Mucosa of descending colon (tissue), 3 donors: ENCODE data around the gene CCRL2. TPM values are rescaled to one million over a fixed set of nuclear protein-coding genes. Genes with fewer than 3 reads are reported as not detected.

ENCODE experiments used
- ATAC-seq: fragments of 200-7000 bp; cut with Tn5 transposase; one replicate; pipeline ENCODE4 v1.9.1; 2020; ENCODE audit warnings: mild to moderate bottlenecking, moderate library complexity
- DNase-seq, 3 donors: peaks; one replicate each; pipeline ENCODE4 v3.0.0-alpha.2; 2020
- H3K36me3 ChIP-seq: fragments of 200-600 bp; one replicate; pipeline ENCODE4 v1.8.0; 2021; ENCODE audit warnings: low read depth, mild to moderate bottlenecking
- H3K4me1 ChIP-seq: fragments of 200-600 bp; one replicate; pipeline ENCODE4 v1.8.0; 2021; ENCODE audit warnings: low read depth, mild to moderate bottlenecking
- H3K4me3 ChIP-seq: fragments of 200-600 bp; one replicate; pipeline ENCODE4 v1.8.0; 2021; ENCODE audit warnings: mild to moderate bottlenecking
- H3K9me3 ChIP-seq: fragments of 200-600 bp; one replicate; pipeline ENCODE4 v1.8.0; 2021; ENCODE audit warnings: mild to moderate bottlenecking
- CTCF ChIP-seq: fragments of 200-600 bp; IDR thresholded peaks from one replicate; pipeline ENCODE4 v1.8.0; 2022; ENCODE audit warnings: antibody characterized with exemption, mild to moderate bottlenecking
- intact Hi-C, 2 donors: fragments of 100-400 bp; cut with DNase I in 1 of 2; cut with micrococcal nuclease in 1 of 2; formaldehyde crosslinking; loops; one replicate each; pipeline versions ENCODE4 v1.11.0 to v1.11.1; 2022; cut with DNase I, micrococcal nuclease
- total RNA-seq, 3 donors: library from RNA; stranded (reverse); fragmentation: NEBNext Ultra II Directional in 2 of 3; extraction: Animal tissue kit (Norgen Biotek cat#: 25700) in 2 of 3; gene quantifications; one replicate each; pipeline versions ENCODE4 v1.2.1 to v1.2.4, GENCODE V29; 2021 to 2023
- donor health status: DM: no; HTN: no; CAD: no; lungs with moderate emphysema.
- donor health status: DM: no; HTN: no; CAD: no.
- donor health status: DM: no; HTN: yes; CAD: no.

CCRL2 gene
- total RNA-seq, 3 donors from 2014 or later = 10.2 to 23.3 (median 15.7) TPM

DNA sequence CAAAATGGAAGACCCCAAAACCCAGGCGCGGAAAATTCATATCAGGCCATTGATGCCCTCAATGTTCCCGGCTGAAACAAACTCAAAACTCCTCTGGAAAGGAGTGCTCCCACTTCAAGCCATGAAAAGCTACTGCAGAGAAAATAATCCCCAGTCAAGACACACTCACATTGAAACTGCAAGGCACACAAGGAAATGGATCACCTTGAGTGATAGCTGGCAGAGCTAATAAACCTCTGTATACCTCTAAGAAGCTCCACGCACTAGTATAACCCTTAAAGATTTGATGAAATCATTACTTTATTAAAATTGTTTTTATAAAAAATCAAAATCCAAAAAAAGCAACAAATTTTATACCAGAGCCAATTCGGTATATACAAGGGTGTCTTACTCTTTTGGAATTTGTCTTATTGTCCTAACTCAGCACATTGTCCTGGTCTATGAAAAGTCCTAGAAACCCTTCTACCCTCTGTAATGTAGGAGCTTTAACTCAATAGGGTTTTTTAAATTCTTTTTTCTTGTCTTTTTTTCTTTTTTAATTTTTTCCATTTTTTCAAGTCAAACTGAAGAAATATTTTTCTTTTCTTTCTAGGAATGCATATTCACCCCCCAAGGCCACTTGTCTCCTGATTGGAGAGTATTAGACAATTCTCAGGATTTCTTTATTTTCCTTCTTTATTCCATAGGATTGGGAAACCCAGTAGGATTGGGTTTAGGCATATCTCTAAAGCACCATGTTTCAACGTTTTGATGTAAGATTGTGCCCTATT, 8.7 kb upstream of the CCRL2 start:
- no peak for ATAC-seq
- H3K9me3 ChIP-seq = no peaks in the 10 kb centered on the region
- intact Hi-C loops = no loop called here
- no peak for DNase-seq
- no peaks in the 10 kb centered on the region for H3K36me3 ChIP-seq
- no peak overlapping the region for H3K4me3 ChIP-seq
- TF ChIP-seq CTCF = no peak
- H3K4me1 ChIP-seq = no peaks in the 10 kb centered on the region

- Histone ChIP-seq H3K4me1 (no peaks in the 10 kb centered on the region), H3K4me3 (no peak overlapping the region), H3K9me3 (no peaks in the 10 kb centered on the region), H3K36me3 (no peaks in the 10 kb centered on the region)
- TF ChIP-seq CTCF = no peak
- DNase-seq = no peak
- ATAC-seq = no peak
- intact Hi-C loops = no loop called here
Observed at GRCh38 chr3:46399098-46399497, 8.0 kb upstream of the CCRL2 start.

DNA sequence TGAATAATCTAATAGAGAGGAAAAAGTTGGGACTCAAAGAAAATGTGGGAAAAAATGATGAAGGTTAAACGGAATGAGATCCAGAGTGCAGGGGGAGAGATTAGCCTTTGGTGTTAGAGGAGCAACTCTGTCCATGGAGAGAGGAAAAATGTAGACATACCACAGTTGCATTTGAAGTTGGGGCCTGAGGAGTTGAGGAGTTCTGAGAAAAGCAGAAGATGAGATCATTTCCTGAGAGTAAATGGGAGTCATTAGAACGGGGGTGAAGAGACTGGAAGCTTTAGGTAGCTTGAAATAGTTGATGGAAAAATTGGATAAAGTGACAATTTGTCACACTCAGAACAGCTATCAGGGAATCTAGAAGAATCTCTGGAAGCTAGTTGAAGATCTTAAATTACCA, 7.5 kb upstream of the CCRL2 start:
- H3K9me3 ChIP-seq = no peaks in the 10 kb centered on the region
- H3K4me3 ChIP-seq = no peak overlapping the region
- ATAC-seq (no peak), DNase-seq (no peak)
- H3K36me3 ChIP-seq = no peaks in the 10 kb centered on the region
- intact Hi-C loops = no loop called here
- no peak for TF ChIP-seq CTCF
- H3K4me1 ChIP-seq = peaks cover 3% of the 10 kb centered on the region

DNA sequence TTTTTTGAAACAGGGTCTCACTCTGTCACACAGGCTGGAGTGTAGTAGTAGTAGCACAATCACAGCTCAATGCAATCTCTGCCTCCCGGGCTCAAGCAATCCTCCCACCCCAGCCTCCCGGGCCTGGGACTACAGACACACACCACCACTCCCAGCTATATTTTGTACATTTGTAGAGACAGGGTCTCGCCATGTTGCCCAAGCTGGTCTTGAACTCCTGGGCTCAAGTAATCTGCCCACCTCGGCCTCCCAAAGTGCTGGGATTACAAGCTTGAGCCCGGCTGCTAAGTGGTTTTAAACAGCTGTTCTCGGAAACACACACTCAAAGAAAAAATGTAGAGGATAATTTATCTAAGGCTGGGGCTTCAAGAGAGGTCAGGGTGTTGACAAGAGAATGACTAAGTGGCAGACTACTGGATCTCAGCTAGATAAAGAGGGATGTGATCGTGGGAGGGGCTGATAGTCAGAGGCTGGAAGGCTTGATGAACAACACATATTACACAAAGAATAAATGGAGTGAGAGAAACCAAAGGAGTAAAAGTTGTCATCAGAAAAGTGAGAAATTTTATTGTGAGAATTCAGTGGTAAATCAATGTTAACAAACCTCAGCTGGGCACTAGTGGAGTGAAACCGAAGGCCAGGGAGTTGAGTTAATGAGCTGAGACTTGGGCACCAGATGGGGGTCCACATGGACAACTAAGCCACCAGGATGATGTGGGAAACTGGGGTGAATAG, 6.9 kb upstream of the CCRL2 start:
- Histone ChIP-seq H3K9me3 (no peaks in the 10 kb centered on the region), H3K4me1 (peaks cover 9% of the 10 kb centered on the region), H3K36me3 (no peaks in the 10 kb centered on the region), H3K4me3 (no peak overlapping the region)
- no peak for ATAC-seq
- intact Hi-C loops = no loop called here
- TF ChIP-seq CTCF = no peak
- no peak for DNase-seq

DNA sequence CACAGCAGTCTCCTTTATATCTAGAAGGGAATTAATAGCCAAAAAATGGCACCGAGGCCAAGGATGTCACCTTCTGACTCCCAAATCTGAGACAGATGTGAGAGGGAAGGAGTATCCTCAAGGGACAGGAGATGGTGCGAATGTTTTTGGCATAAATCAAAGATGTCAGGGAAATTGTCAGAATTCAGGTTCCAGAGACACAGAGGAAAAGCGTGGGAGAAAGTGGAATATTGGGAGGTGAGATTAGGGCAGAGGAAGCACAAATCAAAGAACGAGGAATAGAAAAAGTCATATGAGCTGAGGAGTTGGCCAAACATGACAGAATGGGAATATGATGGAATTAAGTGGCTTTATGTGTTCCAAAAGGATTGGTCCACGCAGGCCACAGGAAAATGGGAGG, 6.2 kb upstream of the CCRL2 start:
- no peak for DNase-seq
- no peak for TF ChIP-seq CTCF
- Histone ChIP-seq H3K36me3 (no peaks in the 10 kb centered on the region), H3K4me1 (peaks cover 10% of the 10 kb centered on the region), H3K9me3 (no peaks in the 10 kb centered on the region), H3K4me3 (no peak overlapping the region)
- intact Hi-C loops = no loop called here
- ATAC-seq = no peak
